Gastrocnemius medialis (tissue), 4 donors: ENCODE measurements around the gene MYCN. TPM values are rescaled to one million over a fixed set of nuclear protein-coding genes. Genes with fewer than 3 reads are reported as not detected.
"Not testable (repeated sequence)": the region's sequence is repeated elsewhere in the genome, so short reads cannot be mapped to it uniquely, and the experiment has no call there.

ENCODE experiments used
- ATAC-seq, 2 donors: fragments of 150-250 bp; one replicate each; pipeline ENCODE4 v1.9.1; 2016
- DNase-seq, 2 donors: peaks; one replicate each; pipeline ENCODE4 v3.0.0-alpha.2; 2019
- H3K27ac ChIP-seq, 4 donors: fragments of 200-600 bp; sonication (generic); 1 replicate in 1 of 4; 2 replicates in 3 of 4; pipeline ENCODE4 v1.5.1; 2016 to 2018; ENCODE audit warnings: mild to moderate bottlenecking in 2 of 4, moderate library complexity in 1 of 4
- H3K27me3 ChIP-seq, 3 donors: fragments of 200-600 bp; sonication (generic) in 2 of 3; 1 replicate in 1 of 3; 2 replicates in 2 of 3; pipeline versions ENCODE4 v1.5.1 to v1.6.0; 2016 to 2019; ENCODE audit warnings: mild to moderate bottlenecking in 1 of 3, moderate library complexity in 1 of 3
- H3K36me3 ChIP-seq, 2 donors: fragments of 200-600 bp; sonication (generic) in 1 of 2; one replicate each; pipeline ENCODE4 v1.5.1; 2017 to 2018
- H3K4me1 ChIP-seq, 2 donors: fragments of 200-600 bp; sonication (generic) in 1 of 2; one replicate each; pipeline ENCODE4 v1.5.1; 2016 to 2017; ENCODE audit warnings: mild to moderate bottlenecking in 2 of 2
- H3K4me3 ChIP-seq, 4 donors: fragments of 200-600 bp; sonication (generic) in 3 of 4; 1 replicate in 1 of 4; 2 replicates in 3 of 4; pipeline ENCODE4 v1.5.1; 2016 to 2019; ENCODE audit warnings: mild to moderate bottlenecking in 2 of 4
- H3K9me3 ChIP-seq, 3 donors: fragments of 200-600 bp; sonication (generic) in 2 of 3; 1 replicate in 1 of 3; 2 replicates in 2 of 3; pipeline ENCODE4 v1.5.1; 2016 to 2019
- CTCF ChIP-seq, 5 experiments: fragments of 450-650 bp in 3 of 5; fragments of 200-600 bp in 2 of 5; sonication (generic) in 2 of 5; IDR thresholded peaks in 4 of 5; conservative IDR thresholded peaks in 1 of 5; 1 replicate in 4 of 5; 2 replicates in 1 of 5; pipeline ENCODE4 v1.5.1; 2016 to 2019; ENCODE audit warnings: antibody characterized with exemption in 5 of 5, mild to moderate bottlenecking in 3 of 5, moderate library complexity in 3 of 5
- POLR2A ChIP-seq, 2 donors: fragments of 450-650 bp; IDR thresholded peaks; one replicate each; pipeline ENCODE4 v1.6.1; 2017; ENCODE audit warnings: antibody characterized with exemption in 2 of 2, mild to moderate bottlenecking in 2 of 2, moderate library complexity in 2 of 2
- in situ Hi-C, 4 donors: fragments of 200-750 bp; cut with MboI; loops; one replicate each; pipeline versions ENCODE4 v1.15.0 to v1.8.0; 2017; ENCODE audit warnings: low sequenced_read_pairs in 4 of 4
- intact Hi-C: fragments of 100-400 bp; cut with DNase I; formaldehyde crosslinking; loops from one replicate; pipeline ENCODE4 v1.15.1; 2023; ENCODE audit warnings: low total_unique reads
- total RNA-seq, 4 donors: library from RNA; depleted of rRNA; stranded (reverse); fragments of >200 nt; gene quantifications; one replicate each; pipeline versions ENCODE4 v1.1.0 to v1.2.3, GENCODE V29; 2016

MYCN gene
- total RNA-seq, 4 donors from 2014 or later, result 0.17 to 0.25 TPM; not detected in 2

DNA sequence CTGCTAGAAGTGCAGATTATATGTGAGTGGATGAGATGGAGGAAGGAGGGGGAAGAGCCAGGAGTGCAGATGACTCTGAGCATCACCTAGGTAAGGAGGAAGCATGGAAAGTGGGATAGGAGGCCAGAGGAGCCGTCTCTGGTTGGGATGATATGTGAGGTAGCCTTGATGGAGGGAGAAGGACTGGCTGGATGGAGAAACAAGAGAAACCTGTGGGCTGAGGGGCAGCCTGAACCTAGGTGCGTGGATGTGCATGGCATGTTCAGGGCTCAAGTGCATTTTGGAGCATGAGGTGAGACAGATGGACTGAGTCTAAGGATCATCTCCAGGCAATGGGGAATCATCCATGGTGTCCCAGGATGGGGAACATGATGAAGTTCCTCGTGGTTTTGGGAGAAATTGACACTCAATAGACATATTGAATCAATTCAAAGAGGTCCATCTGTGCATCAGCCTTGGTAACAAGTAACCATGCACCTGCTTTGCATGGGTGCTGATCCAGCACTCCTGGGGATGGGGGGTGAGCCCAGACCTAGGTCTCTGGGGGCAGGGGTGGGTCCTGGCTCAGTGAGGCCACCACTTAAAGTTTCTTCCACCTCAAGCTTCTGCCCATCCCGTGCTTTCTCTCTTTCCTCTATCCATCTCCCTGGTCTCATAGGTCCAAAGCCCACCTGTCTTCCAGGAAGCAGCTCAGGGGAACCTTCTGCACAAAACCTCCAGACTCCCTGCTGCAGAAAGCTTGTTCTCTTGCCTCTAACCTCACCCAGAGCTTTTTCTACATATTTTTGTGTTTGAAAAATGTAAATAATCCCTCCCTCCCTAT lies 19.2 kb downstream of the MYCN start:
- no peaks in the 10 kb centered on the region for H3K9me3 ChIP-seq
- in situ Hi-C loops, result no loop called here

GRCh38 chr2:15960154-15960520 lies 19.8 kb downstream of the MYCN start:
- DNase-seq, ATAC-seq, H3K9me3 ChIP-seq, H3K36me3 ChIP-seq, H3K4me1 ChIP-seq, in situ Hi-C loops, H3K4me3 ChIP-seq, H3K27me3 ChIP-seq, intact Hi-C loops, H3K27ac ChIP-seq: not testable (repeated sequence)

More for the DNA sequence above, 19.2 kb downstream of the MYCN start:
- Histone ChIP-seq H3K27ac (no peak overlapping the region), H3K36me3 (no peaks in the 10 kb centered on the region), H3K27me3 (no peaks in the 10 kb centered on the region), H3K4me3 (no peak overlapping the region), H3K4me1 (no peaks in the 10 kb centered on the region)
- TF ChIP-seq POLR2A (IDR thresholded peaks at IDR 0.05) (no peak), CTCF (IDR thresholded peaks at IDR 0.05 in 4 of 5, conservative IDR thresholded peaks at IDR 0.05 in 1 of 5) (no peak)
- DNase-seq (no peak), ATAC-seq (no peak)
- intact Hi-C loops, result no loop called here

GRCh38 chr2:15963109-15963976 lies 23.0 kb downstream of the MYCN start:
- DNase-seq, in situ Hi-C loops, H3K4me3 ChIP-seq, H3K4me1 ChIP-seq, H3K9me3 ChIP-seq, ATAC-seq, H3K27ac ChIP-seq, H3K36me3 ChIP-seq, H3K27me3 ChIP-seq, intact Hi-C loops: not testable (repeated sequence)

GRCh38 chr2:15963977-15964670 lies 23.8 kb downstream of the MYCN start:
- no peak for DNase-seq
- H3K4me1 ChIP-seq, result no peaks in the 10 kb centered on the region
- ATAC-seq, result no peak
- TF ChIP-seq CTCF (IDR thresholded peaks at IDR 0.05 in 4 of 5, conservative IDR thresholded peaks at IDR 0.05 in 1 of 5), result no peak
- no peak for TF ChIP-seq POLR2A (IDR thresholded peaks at IDR 0.05)
- H3K36me3 ChIP-seq, result no peaks in the 10 kb centered on the region
- H3K27me3 ChIP-seq, result no peaks in the 10 kb centered on the region
- in situ Hi-C loops (no loop called here), intact Hi-C loops (no loop called here)
- no peak overlapping the region for H3K27ac ChIP-seq
- H3K4me3 ChIP-seq, result no peak overlapping the region
- no peaks in the 10 kb centered on the region for H3K9me3 ChIP-seq

GRCh38 chr2:15964936-15965563 lies 24.7 kb downstream of the MYCN start:
- intact Hi-C loops, result no loop called here
- in situ Hi-C loops, result no loop called here
- H3K27ac ChIP-seq, result no peak overlapping the region
- no peak overlapping the region for H3K4me3 ChIP-seq
- H3K36me3 ChIP-seq, result no peaks in the 10 kb centered on the region
- TF ChIP-seq POLR2A (IDR thresholded peaks at IDR 0.05) (no peak), CTCF (IDR thresholded peaks at IDR 0.05 in 4 of 5, conservative IDR thresholded peaks at IDR 0.05 in 1 of 5) (no peak)
- no peaks in the 10 kb centered on the region for H3K4me1 ChIP-seq
- ATAC-seq, result no peak
- H3K27me3 ChIP-seq, result no peaks in the 10 kb centered on the region
- DNase-seq, result no peak
- H3K9me3 ChIP-seq, result no peaks in the 10 kb centered on the region
